ENCODE data around the gene EDIL3.

- TF ChIP-seq CTCF (IDR thresholded peaks at IDR 0.05) (no peak), POLR2A (IDR thresholded peaks at IDR 0.05) (no peak)
Measured at GRCh38 chr5:83891261-83891660, 493.4 kb downstream of the EDIL3 start.
